HepG2 (cell line): Measurements from ENCODE around the gene CORO7. TPM values are rescaled to one million over a fixed set of nuclear protein-coding genes. Genes with fewer than 3 reads are reported as not detected.
A peak's percentile ranks its signal among the peaks of the same experiment; 100 is the strongest.

Source experiments
- CEBPB ChIP-seq: IDR thresholded peaks from 2 replicates; pipeline ENCODE4 v1.6.1; 2011; ENCODE audit warnings: low read depth, low read length, improper control_type of control experiment, borderline replicate concordance
- EP300 ChIP-seq, 3 experiments: sonication (generic) in 1 of 3; formaldehyde crosslinking in 1 of 3; IDR thresholded peaks; 2 replicates each; pipeline versions ENCODE4 v1.5.1 to v1.6.1; 2011 to 2020; ENCODE audit warnings: low read depth in 2 of 3, low read length in 2 of 3, borderline replicate concordance in 1 of 3, improper control_type of control experiment in 1 of 3, mild to moderate bottlenecking in 1 of 3, missing genetic modification reagents in 1 of 3, moderate library complexity in 1 of 3
- HNRNPK ChIP-seq: fragments of 200-400 bp; formaldehyde crosslinking; IDR thresholded peaks from 2 replicates; pipeline ENCODE4 v1.6.1; 2018; ENCODE audit warnings: low read length, low read depth, moderate library complexity, mild to moderate bottlenecking; ENCODE audit not compliant: poor library complexity, severe bottlenecking
- JUNB ChIP-seq: sonication (generic); formaldehyde crosslinking; IDR thresholded peaks from 2 replicates; pipeline ENCODE4 v1.8.0; 2022; ENCODE audit warnings: missing genetic modification reagents, mild to moderate bottlenecking, borderline replicate concordance
- NCOA1 ChIP-seq: sonication (generic); formaldehyde crosslinking; IDR thresholded peaks from 2 replicates; pipeline ENCODE4 v1.9.0; 2021; ENCODE audit warnings: missing genetic modification reagents
- NCOA5 ChIP-seq: sonication (generic); formaldehyde crosslinking; IDR thresholded peaks from 2 replicates; pipeline ENCODE4 v1.4.0; 2020; ENCODE audit warnings: missing genetic modification reagents
- NFE2L2 ChIP-seq: fragments of 150-350 bp; IDR thresholded peaks from 2 replicates; pipeline ENCODE4 v1.6.1; 2014; ENCODE audit warnings: low read length
- NFYB ChIP-seq: sonication (generic); formaldehyde crosslinking; IDR thresholded peaks from 2 replicates; pipeline ENCODE4 v1.4.0; 2020; ENCODE audit warnings: missing genetic modification reagents
- PITX1 ChIP-seq: sonication (generic); formaldehyde crosslinking; IDR thresholded peaks from 2 replicates; pipeline ENCODE4 v1.5.1; 2020; ENCODE audit warnings: mild to moderate bottlenecking, missing genetic modification reagents
- SIN3B ChIP-seq: fragments of 150-350 bp; IDR thresholded peaks from 2 replicates; pipeline ENCODE4 v1.6.1; 2014; ENCODE audit warnings: low read length
- ZNF253 ChIP-seq: sonication (generic); formaldehyde crosslinking; IDR thresholded peaks from 2 replicates; pipeline ENCODE4 v1.8.0; 2022; ENCODE audit warnings: mild to moderate bottlenecking, missing genetic modification reagents, borderline replicate concordance
- ZNF333 ChIP-seq: sonication (generic); formaldehyde crosslinking; IDR thresholded peaks from 2 replicates; pipeline ENCODE4 v1.4.0; 2020; ENCODE audit warnings: mild to moderate bottlenecking, missing genetic modification reagents, borderline replicate concordance
- ZNF451 ChIP-seq: sonication (generic); formaldehyde crosslinking; IDR thresholded peaks from 2 replicates; pipeline ENCODE4 v1.5.0; 2020; ENCODE audit warnings: mild to moderate bottlenecking, missing genetic modification reagents
- polyA plus RNA-seq, 8 experiments: library from polyadenylated mRNA; depleted of rRNA in 3 of 8; stranded (reverse) in 7 of 8; unstranded in 1 of 8; fragments of >200 nt; fragmentation: Illumina TruSeq in 4 of 8; extraction: Trizol in 4 of 8; gene quantifications; 2 replicates each; pipeline versions ENCODE4 v1.2.1 to v1.2.3, GENCODE V29; 2011 to 2016; ENCODE audit warnings: low read depth in 4 of 8, missing spikeins in 1 of 8, mixed read lengths in 1 of 8; ENCODE audit not compliant: insufficient read depth in 1 of 8
- total RNA-seq, 5 experiments: library from RNA; depleted of rRNA; stranded (reverse); fragments of >200 nt; fragmentation: Illumina TruSeq; extraction: Trizol; gene quantifications; 2 replicates each; pipeline ENCODE4 v1.2.3, GENCODE V29; 2016; ENCODE audit warnings: low read depth in 1 of 5
- TF ChIP-seq, protein P1 (sequence below): IDR thresholded peaks from 2 replicates; pipeline ENCODE4 v1.6.1; 2016
- TF ChIP-seq, protein P2 (sequence below): sonication (generic); formaldehyde crosslinking; IDR thresholded peaks from 2 replicates; pipeline ENCODE4 v1.5.0; 2020; ENCODE audit warnings: mild to moderate bottlenecking, missing genetic modification reagents
- TF ChIP-seq, protein P3 (sequence below): sonication (generic); formaldehyde crosslinking; IDR thresholded peaks from 2 replicates; pipeline ENCODE4 v1.4.0; 2020; ENCODE audit warnings: mild to moderate bottlenecking, missing genetic modification reagents
- TF ChIP-seq, protein P4 (sequence below): sonication (generic); formaldehyde crosslinking; IDR thresholded peaks from 2 replicates; pipeline ENCODE4 v1.8.1; 2023; ENCODE audit warnings: missing genetic modification reagents, inconsistent platforms, borderline replicate concordance
- TF ChIP-seq, protein P5 (sequence below): sonication (generic); formaldehyde crosslinking; IDR thresholded peaks from 2 replicates; pipeline ENCODE4 v1.4.0; 2020; ENCODE audit warnings: mild to moderate bottlenecking, missing genetic modification reagents, borderline replicate concordance

Gene CORO7
- total and polyA plus RNA-seq, 2 of the 13 experiments (the other 11 are each of a cell fraction or from before 2014, with no cell fraction given): 9.9 to 14.3 TPM

DNA sequence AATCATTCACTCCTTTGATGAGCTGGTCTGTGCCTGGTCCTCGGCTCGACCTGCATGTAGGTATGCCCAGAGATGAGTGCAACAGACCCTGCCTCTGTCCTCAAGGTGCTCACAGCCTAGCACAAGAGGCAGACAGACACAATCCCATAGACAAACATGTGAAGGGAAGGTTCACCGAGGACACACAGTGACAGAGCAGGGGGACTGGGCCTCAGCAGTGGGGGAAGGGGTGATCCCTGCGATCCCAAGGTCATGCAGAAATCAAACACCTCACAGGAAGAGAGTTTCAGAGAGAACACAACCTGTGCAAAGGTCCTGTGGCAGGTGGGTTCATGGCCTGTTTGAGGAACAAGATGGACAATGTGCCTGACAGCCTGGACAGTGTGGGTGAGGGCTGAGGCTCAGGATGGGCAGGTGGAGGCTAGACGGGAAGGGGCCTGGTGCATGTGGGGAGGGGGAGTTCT lies 49.0 kb downstream of the CORO7 start (continued):
- TF ChIP-seq, protein P1, sequence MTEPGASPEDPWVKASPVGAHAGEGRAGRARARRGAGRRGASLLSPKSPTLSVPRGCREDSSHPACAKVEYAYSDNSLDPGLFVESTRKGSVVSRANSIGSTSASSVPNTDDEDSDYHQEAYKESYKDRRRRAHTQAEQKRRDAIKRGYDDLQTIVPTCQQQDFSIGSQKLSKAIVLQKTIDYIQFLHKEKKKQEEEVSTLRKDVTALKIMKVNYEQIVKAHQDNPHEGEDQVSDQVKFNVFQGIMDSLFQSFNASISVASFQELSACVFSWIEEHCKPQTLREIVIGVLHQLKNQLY (CRISPR knock-in tag): no peak
- TF ChIP-seq, protein P2, sequence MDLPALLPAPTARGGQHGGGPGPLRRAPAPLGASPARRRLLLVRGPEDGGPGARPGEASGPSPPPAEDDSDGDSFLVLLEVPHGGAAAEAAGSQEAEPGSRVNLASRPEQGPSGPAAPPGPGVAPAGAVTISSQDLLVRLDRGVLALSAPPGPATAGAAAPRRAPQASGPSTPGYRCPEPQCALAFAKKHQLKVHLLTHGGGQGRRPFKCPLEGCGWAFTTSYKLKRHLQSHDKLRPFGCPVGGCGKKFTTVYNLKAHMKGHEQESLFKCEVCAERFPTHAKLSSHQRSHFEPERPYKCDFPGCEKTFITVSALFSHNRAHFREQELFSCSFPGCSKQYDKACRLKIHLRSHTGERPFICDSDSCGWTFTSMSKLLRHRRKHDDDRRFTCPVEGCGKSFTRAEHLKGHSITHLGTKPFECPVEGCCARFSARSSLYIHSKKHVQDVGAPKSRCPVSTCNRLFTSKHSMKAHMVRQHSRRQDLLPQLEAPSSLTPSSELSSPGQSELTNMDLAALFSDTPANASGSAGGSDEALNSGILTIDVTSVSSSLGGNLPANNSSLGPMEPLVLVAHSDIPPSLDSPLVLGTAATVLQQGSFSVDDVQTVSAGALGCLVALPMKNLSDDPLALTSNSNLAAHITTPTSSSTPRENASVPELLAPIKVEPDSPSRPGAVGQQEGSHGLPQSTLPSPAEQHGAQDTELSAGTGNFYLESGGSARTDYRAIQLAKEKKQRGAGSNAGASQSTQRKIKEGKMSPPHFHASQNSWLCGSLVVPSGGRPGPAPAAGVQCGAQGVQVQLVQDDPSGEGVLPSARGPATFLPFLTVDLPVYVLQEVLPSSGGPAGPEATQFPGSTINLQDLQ (CRISPR knock-in tag): no peak
- no peak for TF ChIP-seq NCOA1 (CRISPR knock-in tag)
- no peak for TF ChIP-seq NFE2L2
- TF ChIP-seq SIN3B: no peak
- TF ChIP-seq CEBPB: no peak
- peak; percentile 49; the same call in 1 of the 2 replicates for TF ChIP-seq PITX1 (CRISPR knock-in tag)
- TF ChIP-seq JUNB: no peak
- TF ChIP-seq, protein P3, sequence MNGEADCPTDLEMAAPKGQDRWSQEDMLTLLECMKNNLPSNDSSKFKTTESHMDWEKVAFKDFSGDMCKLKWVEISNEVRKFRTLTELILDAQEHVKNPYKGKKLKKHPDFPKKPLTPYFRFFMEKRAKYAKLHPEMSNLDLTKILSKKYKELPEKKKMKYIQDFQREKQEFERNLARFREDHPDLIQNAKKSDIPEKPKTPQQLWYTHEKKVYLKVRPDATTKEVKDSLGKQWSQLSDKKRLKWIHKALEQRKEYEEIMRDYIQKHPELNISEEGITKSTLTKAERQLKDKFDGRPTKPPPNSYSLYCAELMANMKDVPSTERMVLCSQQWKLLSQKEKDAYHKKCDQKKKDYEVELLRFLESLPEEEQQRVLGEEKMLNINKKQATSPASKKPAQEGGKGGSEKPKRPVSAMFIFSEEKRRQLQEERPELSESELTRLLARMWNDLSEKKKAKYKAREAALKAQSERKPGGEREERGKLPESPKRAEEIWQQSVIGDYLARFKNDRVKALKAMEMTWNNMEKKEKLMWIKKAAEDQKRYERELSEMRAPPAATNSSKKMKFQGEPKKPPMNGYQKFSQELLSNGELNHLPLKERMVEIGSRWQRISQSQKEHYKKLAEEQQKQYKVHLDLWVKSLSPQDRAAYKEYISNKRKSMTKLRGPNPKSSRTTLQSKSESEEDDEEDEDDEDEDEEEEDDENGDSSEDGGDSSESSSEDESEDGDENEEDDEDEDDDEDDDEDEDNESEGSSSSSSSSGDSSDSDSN (CRISPR knock-in tag): peak; percentile 49
- TF ChIP-seq, protein P4, sequence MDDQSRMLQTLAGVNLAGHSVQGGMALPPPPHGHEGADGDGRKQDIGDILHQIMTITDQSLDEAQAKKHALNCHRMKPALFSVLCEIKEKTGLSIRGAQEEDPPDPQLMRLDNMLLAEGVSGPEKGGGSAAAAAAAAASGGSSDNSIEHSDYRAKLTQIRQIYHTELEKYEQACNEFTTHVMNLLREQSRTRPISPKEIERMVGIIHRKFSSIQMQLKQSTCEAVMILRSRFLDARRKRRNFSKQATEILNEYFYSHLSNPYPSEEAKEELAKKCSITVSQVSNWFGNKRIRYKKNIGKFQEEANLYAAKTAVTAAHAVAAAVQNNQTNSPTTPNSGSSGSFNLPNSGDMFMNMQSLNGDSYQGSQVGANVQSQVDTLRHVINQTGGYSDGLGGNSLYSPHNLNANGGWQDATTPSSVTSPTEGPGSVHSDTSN (CRISPR knock-in tag): no peak
- TF ChIP-seq ZNF253 (CRISPR knock-in tag): no peak
- no peak for TF ChIP-seq NFYB
- peak; percentile 19; the same call in 1 of the 2 replicates for TF ChIP-seq ZNF333 (CRISPR knock-in tag)
- no peak for TF ChIP-seq HNRNPK
- TF ChIP-seq EP300 (IDR thresholded peaks at IDR 0.05; ENCODE audit: low read depth in 2 of 2, low read length in 2 of 2): peak; percentile 39 to 81; a peak in 3 of 4 replicates
- peak; percentile 61; the same call in 1 of the 2 replicates for TF ChIP-seq EP300 (CRISPR knock-in tag; IDR thresholded peaks at IDR 0.05; ENCODE audit: borderline replicate concordance)
- TF ChIP-seq ZNF451 (CRISPR knock-in tag): 0 out of 2 replicates have a peak, but pooled peaks have one; percentile 50
- TF ChIP-seq NCOA5 (CRISPR knock-in tag): no peak
- TF ChIP-seq, protein P5, sequence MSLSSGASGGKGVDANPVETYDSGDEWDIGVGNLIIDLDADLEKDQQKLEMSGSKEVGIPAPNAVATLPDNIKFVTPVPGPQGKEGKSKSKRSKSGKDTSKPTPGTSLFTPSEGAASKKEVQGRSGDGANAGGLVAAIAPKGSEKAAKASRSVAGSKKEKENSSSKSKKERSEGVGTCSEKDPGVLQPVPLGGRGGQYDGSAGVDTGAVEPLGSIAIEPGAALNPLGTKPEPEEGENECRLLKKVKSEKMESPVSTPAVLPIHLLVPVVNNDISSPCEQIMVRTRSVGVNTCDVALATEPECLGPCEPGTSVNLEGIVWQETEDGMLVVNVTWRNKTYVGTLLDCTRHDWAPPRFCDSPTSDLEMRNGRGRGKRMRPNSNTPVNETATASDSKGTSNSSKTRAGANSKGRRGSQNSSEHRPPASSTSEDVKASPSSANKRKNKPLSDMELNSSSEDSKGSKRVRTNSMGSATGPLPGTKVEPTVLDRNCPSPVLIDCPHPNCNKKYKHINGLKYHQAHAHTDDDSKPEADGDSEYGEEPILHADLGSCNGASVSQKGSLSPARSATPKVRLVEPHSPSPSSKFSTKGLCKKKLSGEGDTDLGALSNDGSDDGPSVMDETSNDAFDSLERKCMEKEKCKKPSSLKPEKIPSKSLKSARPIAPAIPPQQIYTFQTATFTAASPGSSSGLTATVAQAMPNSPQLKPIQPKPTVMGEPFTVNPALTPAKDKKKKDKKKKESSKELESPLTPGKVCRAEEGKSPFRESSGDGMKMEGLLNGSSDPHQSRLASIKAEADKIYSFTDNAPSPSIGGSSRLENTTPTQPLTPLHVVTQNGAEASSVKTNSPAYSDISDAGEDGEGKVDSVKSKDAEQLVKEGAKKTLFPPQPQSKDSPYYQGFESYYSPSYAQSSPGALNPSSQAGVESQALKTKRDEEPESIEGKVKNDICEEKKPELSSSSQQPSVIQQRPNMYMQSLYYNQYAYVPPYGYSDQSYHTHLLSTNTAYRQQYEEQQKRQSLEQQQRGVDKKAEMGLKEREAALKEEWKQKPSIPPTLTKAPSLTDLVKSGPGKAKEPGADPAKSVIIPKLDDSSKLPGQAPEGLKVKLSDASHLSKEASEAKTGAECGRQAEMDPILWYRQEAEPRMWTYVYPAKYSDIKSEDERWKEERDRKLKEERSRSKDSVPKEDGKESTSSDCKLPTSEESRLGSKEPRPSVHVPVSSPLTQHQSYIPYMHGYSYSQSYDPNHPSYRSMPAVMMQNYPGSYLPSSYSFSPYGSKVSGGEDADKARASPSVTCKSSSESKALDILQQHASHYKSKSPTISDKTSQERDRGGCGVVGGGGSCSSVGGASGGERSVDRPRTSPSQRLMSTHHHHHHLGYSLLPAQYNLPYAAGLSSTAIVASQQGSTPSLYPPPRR (CRISPR knock-in tag): peak; percentile 86
